ENCODE results near the gene GTF3C2.

The GTF3C2 gene

GRCh38 chr2:27303093-27304025, 53.2 kb downstream of the GTF3C2 start:
- TF ChIP-seq EP300 (IDR thresholded peaks at IDR 0.05; ENCODE audit: borderline replicate concordance) (no peak), NFIC (IDR thresholded peaks at IDR 0.05) (no peak), TEAD4 (IDR thresholded peaks at IDR 0.05) (no peak), RAD21 (IDR thresholded peaks at IDR 0.05; ENCODE audit: low read depth) (peak; percentile 80)

GRCh38 chr2:27298391-27299080, 58.0 kb downstream of the GTF3C2 start:
- no peak for TF ChIP-seq TAF1 (IDR thresholded peaks at IDR 0.05; ENCODE audit: low read depth)
- no peak for TF ChIP-seq USF1 (IDR thresholded peaks at IDR 0.05)
- TF ChIP-seq TEAD4 (IDR thresholded peaks at IDR 0.05) = no peak
- TF ChIP-seq REST (IDR thresholded peaks at IDR 0.05; ENCODE audit: low read depth) = no peak
- TF ChIP-seq TCF12 (IDR thresholded peaks at IDR 0.05; ENCODE audit: low read depth) = no peak
- no peak for TF ChIP-seq NFIC (IDR thresholded peaks at IDR 0.05)
- no peak for TF ChIP-seq FOXM1 (IDR thresholded peaks at IDR 0.05; ENCODE audit: borderline replicate concordance, low read depth)

- TF ChIP-seq RAD21 (IDR thresholded peaks at IDR 0.05; ENCODE audit: low read depth) = no peak
- TF ChIP-seq TEAD4 (IDR thresholded peaks at IDR 0.05) = no peak
- TF ChIP-seq FOXM1 (IDR thresholded peaks at IDR 0.05; ENCODE audit: borderline replicate concordance, low read depth) = no peak
- no peak for TF ChIP-seq ZBTB7A (IDR thresholded peaks at IDR 0.05; ENCODE audit: low read depth)
- no peak for TF ChIP-seq CEBPB (IDR thresholded peaks at IDR 0.05)
- TF ChIP-seq TAF1 (IDR thresholded peaks at IDR 0.05; ENCODE audit: low read depth) = no peak
- TF ChIP-seq USF1 (IDR thresholded peaks at IDR 0.05) = no peak
- no peak for TF ChIP-seq REST (IDR thresholded peaks at IDR 0.05; ENCODE audit: low read depth)
- TF ChIP-seq NFIC (IDR thresholded peaks at IDR 0.05) = no peak
- TF ChIP-seq YY1 (IDR thresholded peaks at IDR 0.05; ENCODE audit: low read depth) = no peak
- TF ChIP-seq MAX (IDR thresholded peaks at IDR 0.05) = no peak
- TF ChIP-seq EP300 (IDR thresholded peaks at IDR 0.05; ENCODE audit: borderline replicate concordance) = no peak
These were observed 59.4 kb downstream of the GTF3C2 start for GRCh38 chr2:27297195-27297594.

GRCh38 chr2:27296481-27296880, 60.1 kb downstream of the GTF3C2 start:
- TF ChIP-seq RAD21 (IDR thresholded peaks at IDR 0.05; ENCODE audit: low read depth) (no peak), TAF1 (IDR thresholded peaks at IDR 0.05; ENCODE audit: low read depth) (no peak), TEAD4 (IDR thresholded peaks at IDR 0.05) (no peak)

GRCh38 chr2:27294928-27295327, 61.6 kb downstream of the GTF3C2 start:
- no peak for TF ChIP-seq TCF12 (IDR thresholded peaks at IDR 0.05; ENCODE audit: low read depth)
- TF ChIP-seq NFIC (IDR thresholded peaks at IDR 0.05) = no peak
- no peak for TF ChIP-seq TEAD4 (IDR thresholded peaks at IDR 0.05)
- no peak for TF ChIP-seq EGR1 (IDR thresholded peaks at IDR 0.05)
- TF ChIP-seq RAD21 (IDR thresholded peaks at IDR 0.05; ENCODE audit: low read depth) = no peak
- no peak for TF ChIP-seq CREB1 (IDR thresholded peaks at IDR 0.05; ENCODE audit: low read depth)
- TF ChIP-seq YY1 (IDR thresholded peaks at IDR 0.05; ENCODE audit: low read depth) = no peak
- no peak for TF ChIP-seq REST (IDR thresholded peaks at IDR 0.05; ENCODE audit: low read depth)
- TF ChIP-seq TAF1 (IDR thresholded peaks at IDR 0.05; ENCODE audit: low read depth) = no peak

Measured in Ishikawa (cell line).